SH-SY5Y (cell line): ENCODE data around the gene KRTAP4-8.
"Not testable (repeated sequence)": the region's sequence is repeated elsewhere in the genome, so short reads cannot be mapped to it uniquely, and the experiment has no call there.

Source experiments
- GATA2 ChIP-seq: IDR thresholded peaks from 2 replicates; pipeline ENCODE4 v1.6.1; 2011; ENCODE audit warnings: mild to moderate bottlenecking, low read depth, low read length
- GATA3 ChIP-seq: IDR thresholded peaks from 2 replicates; pipeline ENCODE4 v1.6.1; 2011; ENCODE audit warnings: low read depth, mild to moderate bottlenecking, low read length, moderate library complexity

KRTAP4-8 gene

GRCh38 chr17:41111151-41111885, 13.4 kb upstream of the KRTAP4-8 start:
- TF ChIP-seq GATA3 (no peak), GATA2 (no peak)

- TF ChIP-seq GATA2, result no peak
- no peak for TF ChIP-seq GATA3
These were observed 10.1 kb upstream of the KRTAP4-8 start for GRCh38 chr17:41107941-41108450.

- not testable (repeated sequence) for TF ChIP-seq GATA3, GATA2
These were observed 7.4 kb upstream of the KRTAP4-8 start, which contains the start of gene KRTAP4-9 for GRCh38 chr17:41105347-41105746. KRTAP4-9 (plus strand) TSS chr17:41105389; CDS start chr17:41105389, 0 bp downstream.

- TF ChIP-seq GATA3, result no peak
These were observed 6.0 kb upstream of the KRTAP4-8 start for GRCh38 chr17:41103896-41104295.

- no peak for TF ChIP-seq GATA2
- TF ChIP-seq GATA3, result no peak
These were observed 3.8 kb upstream of the KRTAP4-8 start, which contains the start of gene KRTAP4-16 for GRCh38 chr17:41101586-41102259. KRTAP4-16 (minus strand) TSS chr17:41102209; CDS start chr17:41102209, 0 bp downstream.

- no peak for TF ChIP-seq GATA2
- TF ChIP-seq GATA3, result no peak
These were observed 539 bp upstream of the KRTAP4-8 start for GRCh38 chr17:41098481-41098880.

- TF ChIP-seq GATA3 (no peak), GATA2 (no peak)
These were observed 1.9 kb downstream of the KRTAP4-8 start for GRCh38 chr17:41096055-41096454.

- TF ChIP-seq GATA3, GATA2: not testable (repeated sequence)
These were observed 13.7 kb downstream of the KRTAP4-8 start, which contains the start of gene KRTAP4-7 for GRCh38 chr17:41084100-41084856. KRTAP4-7 (plus strand) TSS chr17:41084150; CDS start chr17:41084207, 57 bp downstream.

GRCh38 chr17:41082626-41083025, 15.3 kb downstream of the KRTAP4-8 start:
- TF ChIP-seq GATA2, result no peak

- no peak for TF ChIP-seq GATA3
- TF ChIP-seq GATA2, result no peak
These were observed 21.2 kb downstream of the KRTAP4-8 start for GRCh38 chr17:41076788-41077187.

- TF ChIP-seq GATA2, result no peak
- no peak for TF ChIP-seq GATA3
These were observed 24.3 kb downstream of the KRTAP4-8 start for GRCh38 chr17:41073676-41074075.

- no peak for TF ChIP-seq GATA3
- no peak for TF ChIP-seq GATA2
These were observed 26.2 kb downstream of the KRTAP4-8 start for GRCh38 chr17:41071606-41072360.

- TF ChIP-seq GATA3, result no peak
- TF ChIP-seq GATA2, result no peak
These were observed 28.9 kb downstream of the KRTAP4-8 start for GRCh38 chr17:41069031-41069430.

- no peak for TF ChIP-seq GATA3
- TF ChIP-seq GATA2, result no peak
These were observed 30.7 kb downstream of the KRTAP4-8 start for GRCh38 chr17:41067281-41067680.
